GM12874 (cell line): ENCODE measurements around the gene ETV6.

Experiments used
- CTCF ChIP-seq: IDR thresholded peaks from 2 replicates; pipeline ENCODE4 v1.5.1; 2011; ENCODE audit warnings: low read depth, mild to moderate bottlenecking, control low read depth, low read length, moderate library complexity; ENCODE audit not compliant: insufficient read depth

ETV6 gene

GRCh38 chr12:11757095-11757494, 107.6 kb downstream of the ETV6 start:
- no peak for TF ChIP-seq CTCF

- no peak for TF ChIP-seq CTCF
Measured at GRCh38 chr12:11757531-11757930, 108.1 kb downstream of the ETV6 start.

GRCh38 chr12:11758087-11758486, 108.6 kb downstream of the ETV6 start:
- no peak for TF ChIP-seq CTCF

GRCh38 chr12:11758510-11759493, 109.3 kb downstream of the ETV6 start:
- no peak for TF ChIP-seq CTCF

GRCh38 chr12:11759494-11759878, 110.0 kb downstream of the ETV6 start:
- no peak for TF ChIP-seq CTCF

GRCh38 chr12:11759899-11760298, 110.4 kb downstream of the ETV6 start:
- TF ChIP-seq CTCF, result no peak

GRCh38 chr12:11761869-11762567, 112.5 kb downstream of the ETV6 start:
- no peak for TF ChIP-seq CTCF
